Measurements from ENCODE around the gene PAQR8. TPM values are rescaled to one million over a fixed set of nuclear protein-coding genes. Genes with fewer than 3 reads are reported as not detected.

PAQR8 gene
- total and polyA plus RNA-seq, 2 of the 13 experiments (the other 11 are each of a cell fraction or from before 2014, with no cell fraction given): 37.7 to 50.7 TPM

- TF ChIP-seq, protein P1, sequence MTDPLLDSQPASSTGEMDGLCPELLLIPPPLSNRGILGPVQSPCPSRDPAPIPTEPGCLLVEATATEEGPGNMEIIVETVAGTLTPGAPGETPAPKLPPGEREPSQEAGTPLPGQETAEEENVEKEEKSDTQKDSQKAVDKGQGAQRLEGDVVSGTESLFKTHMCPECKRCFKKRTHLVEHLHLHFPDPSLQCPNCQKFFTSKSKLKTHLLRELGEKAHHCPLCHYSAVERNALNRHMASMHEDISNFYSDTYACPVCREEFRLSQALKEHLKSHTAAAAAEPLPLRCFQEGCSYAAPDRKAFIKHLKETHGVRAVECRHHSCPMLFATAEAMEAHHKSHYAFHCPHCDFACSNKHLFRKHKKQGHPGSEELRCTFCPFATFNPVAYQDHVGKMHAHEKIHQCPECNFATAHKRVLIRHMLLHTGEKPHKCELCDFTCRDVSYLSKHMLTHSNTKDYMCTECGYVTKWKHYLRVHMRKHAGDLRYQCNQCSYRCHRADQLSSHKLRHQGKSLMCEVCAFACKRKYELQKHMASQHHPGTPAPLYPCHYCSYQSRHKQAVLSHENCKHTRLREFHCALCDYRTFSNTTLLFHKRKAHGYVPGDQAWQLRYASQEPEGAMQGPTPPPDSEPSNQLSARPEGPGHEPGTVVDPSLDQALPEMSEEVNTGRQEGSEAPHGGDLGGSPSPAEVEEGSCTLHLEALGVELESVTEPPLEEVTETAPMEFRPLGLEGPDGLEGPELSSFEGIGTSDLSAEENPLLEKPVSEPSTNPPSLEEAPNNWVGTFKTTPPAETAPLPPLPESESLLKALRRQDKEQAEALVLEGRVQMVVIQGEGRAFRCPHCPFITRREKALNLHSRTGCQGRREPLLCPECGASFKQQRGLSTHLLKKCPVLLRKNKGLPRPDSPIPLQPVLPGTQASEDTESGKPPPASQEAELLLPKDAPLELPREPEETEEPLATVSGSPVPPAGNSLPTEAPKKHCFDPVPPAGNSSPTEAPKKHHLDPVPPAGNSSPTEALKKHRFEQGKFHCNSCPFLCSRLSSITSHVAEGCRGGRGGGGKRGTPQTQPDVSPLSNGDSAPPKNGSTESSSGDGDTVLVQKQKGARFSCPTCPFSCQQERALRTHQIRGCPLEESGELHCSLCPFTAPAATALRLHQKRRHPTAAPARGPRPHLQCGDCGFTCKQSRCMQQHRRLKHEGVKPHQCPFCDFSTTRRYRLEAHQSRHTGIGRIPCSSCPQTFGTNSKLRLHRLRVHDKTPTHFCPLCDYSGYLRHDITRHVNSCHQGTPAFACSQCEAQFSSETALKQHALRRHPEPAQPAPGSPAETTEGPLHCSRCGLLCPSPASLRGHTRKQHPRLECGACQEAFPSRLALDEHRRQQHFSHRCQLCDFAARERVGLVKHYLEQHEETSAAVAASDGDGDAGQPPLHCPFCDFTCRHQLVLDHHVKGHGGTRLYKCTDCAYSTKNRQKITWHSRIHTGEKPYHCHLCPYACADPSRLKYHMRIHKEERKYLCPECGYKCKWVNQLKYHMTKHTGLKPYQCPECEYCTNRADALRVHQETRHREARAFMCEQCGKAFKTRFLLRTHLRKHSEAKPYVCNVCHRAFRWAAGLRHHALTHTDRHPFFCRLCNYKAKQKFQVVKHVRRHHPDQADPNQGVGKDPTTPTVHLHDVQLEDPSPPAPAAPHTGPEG (CRISPR knock-in tag; IDR thresholded peaks at IDR 0.05): peak; percentile 39
- TF ChIP-seq IKZF1 (IDR thresholded peaks at IDR 0.05): no peak
- TF ChIP-seq ELK4 (CRISPR knock-in tag; IDR thresholded peaks at IDR 0.05; ENCODE audit: borderline replicate concordance): no peak
- TF ChIP-seq GATAD2A (CRISPR knock-in tag; IDR thresholded peaks at IDR 0.05): 0 out of 2 replicates have a peak, but pooled peaks have one; percentile 11
- TF ChIP-seq KDM6A (CRISPR knock-in tag; IDR thresholded peaks at IDR 0.05; ENCODE audit: low read depth): no peak
- TF ChIP-seq ZNF382 (CRISPR knock-in tag; IDR thresholded peaks at IDR 0.05; ENCODE audit: borderline replicate concordance): no peak
- TF ChIP-seq SNRNP70 (IDR thresholded peaks at IDR 0.05; ENCODE audit: low read depth, low read length): no peak
- TF ChIP-seq HMG20A (CRISPR knock-in tag; IDR thresholded peaks at IDR 0.05; ENCODE audit: borderline replicate concordance): no peak
- TF ChIP-seq HNRNPK (IDR thresholded peaks at IDR 0.05; ENCODE audit: low read depth, low read length, poor library complexity, severe bottlenecking): no peak
- TF ChIP-seq ZBTB42 (CRISPR knock-in tag; IDR thresholded peaks at IDR 0.05): no peak
- no peak for TF ChIP-seq GMEB2 (CRISPR knock-in tag; IDR thresholded peaks at IDR 0.05; ENCODE audit: low read depth)
- TF ChIP-seq ZNF343 (CRISPR knock-in tag; IDR thresholded peaks at IDR 0.05): no peak
- no peak for TF ChIP-seq SALL1 (CRISPR knock-in tag; IDR thresholded peaks at IDR 0.05)
- no peak for TF ChIP-seq TBX3 (IDR thresholded peaks at IDR 0.05; ENCODE audit: borderline replicate concordance)
- no peak for TF ChIP-seq ZSCAN20 (CRISPR knock-in tag; IDR thresholded peaks at IDR 0.05; ENCODE audit: borderline replicate concordance)
- TF ChIP-seq TRAFD1 (CRISPR knock-in tag; IDR thresholded peaks at IDR 0.05; ENCODE audit: borderline replicate concordance): 0 out of 2 replicates have a peak, but pooled peaks have one; percentile 44
- TF ChIP-seq MAZ (IDR thresholded peaks at IDR 0.05; ENCODE audit: borderline replicate concordance, low read depth, low read length): no peak
- TF ChIP-seq MAZ (CRISPR knock-in tag; IDR thresholded peaks at IDR 0.05; ENCODE audit: low read depth): 0 out of 2 replicates have a peak, but pooled peaks have one; percentile 74
Observed at GRCh38 chr6:52362443-52363227, 684 bp downstream of the PAQR8 start (continued).
